GM21528 (cell line): ENCODE results near the gene SLC35F1.
"Not testable (repeated sequence)": the region's sequence is repeated elsewhere in the genome, so short reads cannot be mapped to it uniquely, and the experiment has no call there.

Source experiments
- ATAC-seq: cut with Tn5 transposase; IDR thresholded peaks from one replicate; pipeline ENCODE4 v1.9.1; 2021; ENCODE audit warnings: mild to moderate bottlenecking, moderate library complexity; ENCODE audit not compliant: unreplicated experiment, low FRiP score

The SLC35F1 gene

DNA sequence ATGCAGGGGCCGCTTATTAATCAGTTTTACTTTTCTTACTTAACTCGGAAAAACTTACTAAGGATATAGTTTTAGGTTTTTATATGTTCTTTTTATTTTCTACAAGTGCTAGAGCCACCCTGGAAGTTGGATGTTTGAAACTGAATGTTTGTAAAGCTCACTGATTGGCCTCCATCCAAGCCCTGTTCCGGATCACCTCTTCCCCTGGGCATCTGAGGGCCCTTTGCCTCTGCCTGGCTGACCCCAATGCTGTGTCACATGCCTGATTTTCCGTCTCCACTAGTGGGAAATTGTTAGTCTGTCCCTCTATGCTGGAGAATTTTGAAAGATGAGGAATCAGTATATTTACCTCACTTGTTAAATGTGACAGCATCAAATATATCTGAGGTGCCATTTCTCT is 79.3 kb downstream of the SLC35F1 start:
- ATAC-seq = no peak

DNA sequence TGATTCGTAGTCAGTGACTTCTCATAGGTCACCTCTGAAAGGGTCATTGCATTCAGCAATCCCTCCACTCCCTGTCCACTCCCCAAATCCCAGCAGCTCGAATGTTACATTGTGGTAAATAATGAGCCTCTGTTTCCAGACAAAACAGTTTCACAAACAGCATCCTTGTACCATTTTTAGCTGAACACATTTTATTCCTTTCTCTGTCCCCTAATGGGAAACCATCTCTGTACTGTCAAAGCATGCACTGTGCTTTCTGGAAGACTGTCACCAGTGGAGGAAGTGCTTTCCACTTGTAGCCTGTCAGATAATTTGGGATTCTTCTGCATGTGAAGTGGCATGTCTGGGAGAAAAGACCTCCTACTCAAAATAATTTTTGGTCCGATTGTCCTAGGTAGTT is 82.0 kb downstream of the SLC35F1 start:
- no peak for ATAC-seq

DNA sequence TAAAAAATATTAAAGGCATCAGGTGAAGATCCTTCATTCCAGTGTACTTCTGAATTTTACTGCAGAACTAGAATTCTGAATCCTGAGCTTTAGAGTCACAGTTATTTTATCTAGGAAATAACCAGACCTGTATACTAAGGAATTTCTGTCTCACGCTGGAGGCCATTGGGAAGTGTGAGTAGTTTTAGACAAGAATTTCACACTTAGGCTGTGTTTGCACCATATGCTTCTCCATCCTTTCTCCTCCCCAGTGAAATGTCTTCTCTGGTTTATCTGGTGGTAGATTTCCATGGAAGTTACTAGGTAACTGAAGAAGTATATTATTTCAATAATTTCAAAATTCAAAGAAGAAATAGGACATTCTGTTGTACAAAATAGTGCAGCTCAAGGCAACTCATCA is 83.1 kb downstream of the SLC35F1 start:
- ATAC-seq = no peak

GRCh38 chr6:117992856-117993255 is 85.8 kb downstream of the SLC35F1 start:
- no peak for ATAC-seq

DNA sequence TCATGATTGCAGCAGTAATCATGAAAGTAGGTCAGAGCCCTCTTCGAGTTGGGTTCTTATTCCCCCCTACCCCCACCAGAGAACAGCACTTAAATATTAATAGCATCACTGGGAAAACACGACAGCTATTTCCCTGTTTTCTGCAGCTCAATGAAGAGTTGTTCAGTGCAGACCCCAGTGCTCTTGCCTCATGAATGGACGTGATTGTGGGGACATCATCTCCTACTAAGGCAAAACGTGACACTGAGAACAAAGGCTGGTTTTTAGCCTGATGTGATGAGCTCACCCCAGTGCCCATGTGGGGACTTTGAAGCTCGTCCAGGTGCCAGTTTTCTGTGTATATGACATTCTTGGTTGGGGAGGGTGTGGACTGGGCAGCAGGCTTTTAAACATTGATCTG is 105.9 kb downstream of the SLC35F1 start:
- ATAC-seq = no peak

- ATAC-seq = no peak
Measured at GRCh38 chr6:118016532-118016931, 109.5 kb downstream of the SLC35F1 start.

GRCh38 chr6:118017301-118017848 is 110.3 kb downstream of the SLC35F1 start:
- ATAC-seq = no peak

- no peak for ATAC-seq
Measured at GRCh38 chr6:118023771-118024170, 116.7 kb downstream of the SLC35F1 start.

- ATAC-seq = no peak
Measured at GRCh38 chr6:118029967-118030366, 122.9 kb downstream of the SLC35F1 start.

DNA sequence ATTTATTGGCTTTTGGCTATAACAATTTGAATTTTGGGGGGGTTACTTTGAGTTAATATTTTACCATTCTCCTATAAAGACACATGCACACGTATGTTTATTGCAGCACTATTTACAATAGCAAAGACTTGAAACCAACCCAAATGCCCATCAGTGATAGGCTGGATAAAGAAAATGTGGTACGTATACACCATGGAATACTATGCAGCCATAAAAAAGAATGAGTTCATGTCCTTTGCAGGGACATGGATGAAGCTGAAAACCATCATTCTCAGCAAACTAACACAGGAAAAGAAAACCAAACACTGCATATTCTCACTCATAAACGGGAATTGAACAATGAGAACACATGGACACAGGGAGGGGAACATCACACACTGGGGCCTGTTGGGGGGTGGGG is 130.4 kb downstream of the SLC35F1 start:
- not testable (repeated sequence) for ATAC-seq

GRCh38 chr6:118042855-118043254 is 135.8 kb downstream of the SLC35F1 start:
- ATAC-seq = no peak

DNA sequence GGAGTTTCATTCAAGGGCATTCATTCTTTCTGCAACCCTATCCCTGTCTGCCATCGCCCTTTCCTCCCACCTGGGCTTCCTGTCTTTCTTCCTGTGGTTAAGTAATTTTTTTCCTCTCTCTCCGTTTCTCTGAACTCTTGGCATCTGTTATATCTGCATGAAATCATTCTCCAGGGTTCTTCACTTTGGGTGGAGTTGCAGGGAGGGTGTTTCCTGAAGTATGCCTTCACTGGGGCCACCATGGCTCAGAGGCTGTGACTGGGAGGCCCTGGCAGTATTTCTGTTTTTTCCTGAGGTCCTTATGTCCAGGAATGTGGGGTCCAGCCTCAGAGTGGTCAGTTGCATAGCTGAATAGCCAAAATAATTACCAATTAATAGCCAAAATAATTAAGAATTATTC is 137.2 kb downstream of the SLC35F1 start:
- ATAC-seq = no peak

- no peak for ATAC-seq
Measured at GRCh38 chr6:118054082-118054481, 147.0 kb downstream of the SLC35F1 start.

- ATAC-seq = no peak
Measured at GRCh38 chr6:118061666-118062065, 154.6 kb downstream of the SLC35F1 start.

GRCh38 chr6:118080547-118080946 is 173.5 kb downstream of the SLC35F1 start:
- no peak for ATAC-seq

- no peak for ATAC-seq
Measured at GRCh38 chr6:118083711-118084110, 176.6 kb downstream of the SLC35F1 start.

- ATAC-seq = no peak
Measured at GRCh38 chr6:118085665-118086064, 178.6 kb downstream of the SLC35F1 start.

- no peak for ATAC-seq
Measured at GRCh38 chr6:118086159-118086558, 179.1 kb downstream of the SLC35F1 start.

DNA sequence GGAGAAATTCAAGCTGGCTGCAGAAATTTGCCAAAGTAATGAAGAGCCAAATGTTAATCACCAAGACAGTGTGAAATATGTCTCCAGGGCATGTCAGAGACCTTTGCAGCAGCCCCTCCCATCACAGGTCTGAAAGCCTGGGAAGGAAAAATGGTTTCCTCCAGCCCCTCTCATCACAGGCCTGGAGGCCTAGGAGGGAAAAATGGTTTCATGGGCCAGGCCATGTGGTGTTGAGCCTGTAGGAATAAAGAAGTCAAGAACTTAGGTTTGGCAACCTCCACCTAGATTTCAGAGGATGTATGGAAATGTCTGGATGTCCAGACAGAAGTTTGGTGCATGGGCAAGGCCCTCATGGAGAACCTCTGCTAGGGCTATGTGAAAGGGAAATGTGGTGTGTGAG is 185.0 kb downstream of the SLC35F1 start:
- no peak for ATAC-seq

DNA sequence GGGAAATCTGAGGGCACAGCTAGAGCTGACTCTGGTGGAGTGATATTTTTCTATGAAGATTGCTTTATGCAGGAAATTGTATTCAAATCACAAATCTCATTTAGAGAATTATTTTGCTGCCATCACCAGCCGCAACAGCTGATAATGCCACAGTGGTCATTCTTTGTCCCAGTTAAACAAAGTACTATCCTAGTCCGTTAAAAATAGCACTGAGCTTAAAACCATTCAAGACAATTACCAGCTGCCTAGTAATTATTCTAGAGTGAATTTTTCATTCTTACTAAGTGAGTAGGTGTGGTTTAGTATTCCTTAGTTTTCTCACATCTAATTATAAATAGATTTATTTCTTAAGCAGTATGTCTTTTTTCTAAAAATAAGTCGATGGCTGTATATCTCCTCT is 190.5 kb downstream of the SLC35F1 start:
- no peak for ATAC-seq

DNA sequence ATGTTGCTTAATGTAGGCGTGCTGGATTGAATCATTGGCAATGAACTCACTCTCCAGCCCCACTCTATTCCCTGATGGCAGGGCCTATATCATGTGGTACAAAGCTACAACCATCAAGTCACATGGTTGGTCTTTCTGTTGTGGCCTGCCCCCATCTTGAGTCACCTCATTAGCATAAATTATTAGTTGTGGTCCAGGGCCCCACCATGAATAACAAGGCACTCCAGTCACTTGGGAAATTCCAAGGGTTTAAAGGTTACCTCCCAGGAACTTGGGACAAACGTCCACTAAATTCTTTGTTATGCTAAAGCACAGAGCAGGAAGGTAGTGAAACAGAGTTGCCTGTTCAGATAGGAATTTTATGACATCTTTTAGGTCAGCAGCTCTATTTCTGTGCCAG is 193.7 kb downstream of the SLC35F1 start:
- ATAC-seq = no peak

DNA sequence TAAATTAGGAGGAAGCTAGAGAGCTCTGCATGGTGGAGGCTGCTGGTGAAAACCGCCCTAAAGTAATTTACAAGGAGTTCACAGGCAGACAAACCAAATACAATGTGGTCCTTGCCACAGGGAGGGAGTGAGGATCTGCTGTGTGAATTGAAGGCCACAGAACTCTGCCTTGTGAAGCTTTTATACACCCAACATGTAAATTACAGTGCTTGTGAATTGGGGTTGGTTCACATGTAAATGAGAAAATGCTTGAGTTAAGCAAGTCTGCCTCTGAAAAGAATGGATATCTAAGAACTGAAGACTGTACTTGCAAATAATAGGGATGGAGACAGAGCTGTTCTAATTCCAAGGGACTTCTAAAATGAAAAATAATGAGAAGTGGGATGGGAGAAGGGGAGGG is 194.2 kb downstream of the SLC35F1 start:
- ATAC-seq = no peak

DNA sequence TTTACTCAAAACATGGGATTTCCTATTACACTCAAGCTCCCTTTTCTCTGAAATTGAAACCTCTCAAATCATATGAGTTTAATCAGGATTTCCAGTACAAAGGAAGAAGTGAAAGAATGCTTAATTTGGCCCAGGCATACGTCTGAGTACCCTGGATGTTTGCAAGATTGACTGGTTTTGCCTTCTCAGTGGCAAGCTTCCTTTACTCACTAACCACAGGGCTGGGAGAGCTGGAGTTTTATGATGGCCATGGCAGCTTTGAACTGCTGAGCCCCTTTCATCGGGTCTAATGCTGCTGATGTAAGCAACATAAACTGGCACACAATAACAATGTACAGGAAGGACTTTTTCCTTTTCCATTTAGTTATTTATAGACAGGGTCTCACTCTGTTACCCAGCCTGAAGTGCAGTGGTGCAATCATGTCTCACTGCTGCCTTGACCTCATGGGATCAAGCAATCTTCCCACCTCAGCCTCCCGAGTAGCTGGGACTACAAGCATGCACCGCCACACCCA is 194.8 kb downstream of the SLC35F1 start:
- no peak for ATAC-seq
